Psoas muscle (tissue), 8 donors: ENCODE results near the gene BAIAP2. TPM values are rescaled to one million over a fixed set of nuclear protein-coding genes. Genes with fewer than 3 reads are reported as not detected.

ENCODE experiments used
- ATAC-seq, 4 donors: fragments of 200-7000 bp; cut with Tn5 transposase; one replicate each; pipeline ENCODE4 v1.9.1; 2020; ENCODE audit warnings: moderate library complexity in 3 of 4, mild to moderate bottlenecking in 2 of 4
- DNase-seq, 2 donors: peaks; one replicate each; pipeline ENCODE4 v3.0.0-alpha.2; 2020
- H3K27ac ChIP-seq: fragments of 200-600 bp; one replicate; pipeline ENCODE4 v1.8.0; 2022
- H3K27me3 ChIP-seq, 3 donors: fragments of 200-600 bp in 1 of 3; one replicate each; pipeline versions ENCODE4 v1.6.1 to v1.8.0; 2013 to 2022; ENCODE audit warnings: low read length in 2 of 3, mild to moderate bottlenecking in 2 of 3, moderate library complexity in 1 of 3; ENCODE audit not compliant: insufficient read depth in 3 of 3
- H3K36me3 ChIP-seq, 2 donors: fragments of 200-600 bp in 1 of 2; one replicate each; pipeline versions ENCODE4 v1.6.1 to v1.8.0; 2013 to 2022; ENCODE audit warnings: low read depth in 1 of 2, mild to moderate bottlenecking in 1 of 2, moderate library complexity in 1 of 2; ENCODE audit not compliant: insufficient read depth in 1 of 2
- H3K4me1 ChIP-seq: fragments of 200-600 bp; one replicate; pipeline ENCODE4 v1.8.0; 2022
- H3K4me3 ChIP-seq: fragments of 200-600 bp; one replicate; pipeline ENCODE4 v1.8.0; 2022; ENCODE audit warnings: mild to moderate bottlenecking
- H3K9me3 ChIP-seq: fragments of 200-600 bp; one replicate; pipeline ENCODE4 v1.8.0; 2022
- CTCF ChIP-seq: fragments of 200-600 bp; IDR thresholded peaks from one replicate; pipeline ENCODE4 v1.8.0; 2022; ENCODE audit warnings: antibody characterized with exemption
- WGBS, 3 donors: extraction: QIAGEN DNeasy Blood & Tissue Kit; methylation state at CpG; one replicate each; pipeline versions ENCODE4 v1.1.6 to v1.1.7; 2013; 5-methylcytosine and 5-hydroxymethylcytosine counted together
- intact Hi-C, 2 donors: fragments of 100-400 bp; cut with DNase I; formaldehyde crosslinking; loops; one replicate each; pipeline versions ENCODE4 v1.11.0 to v1.14.2; 2022
- polyA plus RNA-seq, 3 donors: library from polyadenylated mRNA; stranded (reverse); fragments of 200-250 nt; gene quantifications; one replicate each; pipeline ENCODE4 v1.2.3, GENCODE V29; 2013
- total RNA-seq, 4 donors: library from RNA; stranded (reverse); fragmentation: NEBNext Ultra II Directional in 2 of 4; extraction: Animal tissue kit (Norgen Biotek cat#: 25700) in 2 of 4; gene quantifications; one replicate each; pipeline versions ENCODE4 v1.2.1 to v1.2.4, GENCODE V29; 2021 to 2023
- donor health status: healthy with polysubstance abuse.
- donor health status: DM: no; HTN: no; CAD: no; lungs with moderate emphysema.
- donor health status: Bipolar disorder and iron deficiency.
- donor health status: healthy.
- donor health status: DM: yes; HTN: yes; CAD: no.
- donor health status: DM: no; HTN: no; CAD: no.
- donor health status: DM: no; HTN: no; CAD: no.
- donor health status: DM: yes; HTN: yes; CAD: no.

BAIAP2 gene
- total and polyA plus RNA-seq, 7 donors, result 3.9 to 28.9 (median 8.6) TPM

GRCh38 chr17:80998118-80998747, 36.7 kb upstream of the BAIAP2 start:
- no peak for TF ChIP-seq CTCF
- Histone ChIP-seq H3K36me3 (peaks cover 0 to 54% of the 10 kb centered on the region in 2 donors), H3K27me3 (peaks cover 0 to 13% (median 0%) of the 10 kb centered on the region in 3 donors), H3K4me1 (peaks cover 26% of the 10 kb centered on the region), H3K9me3 (no peaks in the 10 kb centered on the region), H3K4me3 (no peak overlapping the region), H3K27ac (no peak overlapping the region)
- ATAC-seq (no peak), DNase-seq (no peak)
- intact Hi-C loops, result no loop called here
- WGBS, 3 donors, result 95% methylated on average over 19 of the region's 19 CpGs

GRCh38 chr17:80998748-80999535, 36.0 kb upstream of the BAIAP2 start:
- no peak for TF ChIP-seq CTCF
- intact Hi-C loops, result no loop called here
- DNase-seq (no peak), ATAC-seq (no peak)
- H3K27ac ChIP-seq, result no peak overlapping the region
- H3K9me3 ChIP-seq, result no peaks in the 10 kb centered on the region
- peaks cover 0 to 20% (median 4%) of the 10 kb centered on the region in 3 donors for H3K27me3 ChIP-seq
- WGBS, 3 donors, result 87 to 90% (median 88%) methylated on average over 34 to 39 of the region's 39 CpGs
- H3K36me3 ChIP-seq, result peaks cover 0 to 54% of the 10 kb centered on the region in 2 donors
- no peak overlapping the region for H3K4me3 ChIP-seq
- peaks cover 26% of the 10 kb centered on the region for H3K4me1 ChIP-seq

GRCh38 chr17:80999536-81000333, 35.2 kb upstream of the BAIAP2 start:
- Histone ChIP-seq H3K9me3 (no peaks in the 10 kb centered on the region), H3K4me3 (no peak overlapping the region), H3K36me3 (peaks cover 0 to 54% of the 10 kb centered on the region in 2 donors), H3K4me1 (peaks cover 30% of the 10 kb centered on the region), H3K27me3 (peaks cover 0 to 28% (median 10%) of the 10 kb centered on the region in 3 donors), H3K27ac (no peak overlapping the region)
- 89 to 94% (median 93%) methylated on average over 38 to 40 of the region's 40 CpGs for WGBS, 3 donors
- DNase-seq (no peak), ATAC-seq (no peak)
- intact Hi-C loops, result no loop called here
- no peak for TF ChIP-seq CTCF

GRCh38 chr17:81000334-81000630, 34.7 kb upstream of the BAIAP2 start:
- Histone ChIP-seq H3K27me3 (peaks cover 0 to 32% (median 13%) of the 10 kb centered on the region in 3 donors), H3K27ac (no peak overlapping the region), H3K9me3 (no peaks in the 10 kb centered on the region), H3K36me3 (peaks cover 0 to 49% of the 10 kb centered on the region in 2 donors), H3K4me3 (no peak overlapping the region), H3K4me1 (peaks cover 30% of the 10 kb centered on the region)
- intact Hi-C loops, result no loop called here
- DNase-seq (no peak), ATAC-seq (no peak)
- TF ChIP-seq CTCF, result no peak
- WGBS, 3 donors, result 67 to 81% (median 76%) methylated on average over 8 of the region's 8 CpGs
